HG02571 (cell line): ENCODE results near the gene DNAI1.
"Not testable (repeated sequence)": the region's sequence is repeated elsewhere in the genome, so short reads cannot be mapped to it uniquely, and the experiment has no call there.

ENCODE experiments used
- ATAC-seq: cut with Tn5 transposase; IDR thresholded peaks from one replicate; pipeline ENCODE4 v1.9.1; 2021; ENCODE audit warnings: mild to moderate bottlenecking, moderate library complexity; ENCODE audit not compliant: unreplicated experiment

DNAI1 gene

DNA sequence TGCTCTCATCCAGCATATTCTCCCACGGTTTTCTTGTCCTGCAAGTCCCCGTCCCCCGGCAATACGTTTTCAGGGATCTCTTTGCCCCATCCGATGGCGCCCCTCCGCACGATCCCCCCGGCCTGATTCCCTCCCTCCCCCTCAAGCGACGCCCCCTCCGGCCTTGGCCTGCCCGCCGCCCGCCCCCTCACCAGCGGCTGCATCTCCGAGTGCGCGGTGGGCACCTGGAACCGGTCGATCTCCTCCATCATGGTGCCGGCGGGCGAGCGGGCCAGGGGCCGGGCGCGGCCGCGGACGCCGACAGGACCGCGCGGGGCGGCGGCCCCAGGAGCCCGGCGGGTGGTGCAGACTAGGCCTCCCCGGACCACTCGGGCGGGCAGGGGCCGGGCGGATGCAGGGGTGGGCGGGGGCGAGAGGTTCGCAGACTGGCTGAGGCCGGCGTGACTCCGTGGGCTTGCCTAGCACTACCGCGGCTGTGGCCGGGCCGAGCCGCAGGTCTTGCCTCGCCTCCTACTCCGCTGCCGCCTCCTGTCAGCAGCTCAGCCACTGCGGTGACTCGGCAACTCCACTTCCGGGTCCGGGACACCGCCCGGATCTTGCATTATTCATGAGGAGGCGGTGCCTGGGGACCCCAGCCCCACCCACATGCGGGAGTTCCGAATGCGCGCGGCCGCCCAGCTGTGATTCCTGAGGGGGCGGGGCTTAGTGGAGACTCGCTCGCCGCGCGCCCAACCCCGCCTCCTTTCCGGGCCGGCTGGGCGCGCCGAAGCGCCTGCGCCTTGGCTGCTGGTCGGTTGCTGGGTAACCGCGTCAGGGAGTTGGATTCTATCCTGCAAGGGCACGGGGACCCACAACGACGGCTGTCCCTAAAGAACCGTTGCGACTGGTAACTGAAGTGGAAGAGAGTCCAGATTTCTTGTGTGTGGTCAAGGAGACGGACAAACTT, at the start of gene DNAI1, which contains the start of gene FAM219A:
TSS of gene DNAI1 (plus strand) at position 793 of the 946 bp plus-strand sequence. CDS start 201 bp downstream, outside the sequence.
TSS of gene FAM219A (minus strand) at position 558 of the 946 bp plus-strand sequence. CDS start at position 251, 307 bp downstream.
- peak; percentile 94 for ATAC-seq

DNA sequence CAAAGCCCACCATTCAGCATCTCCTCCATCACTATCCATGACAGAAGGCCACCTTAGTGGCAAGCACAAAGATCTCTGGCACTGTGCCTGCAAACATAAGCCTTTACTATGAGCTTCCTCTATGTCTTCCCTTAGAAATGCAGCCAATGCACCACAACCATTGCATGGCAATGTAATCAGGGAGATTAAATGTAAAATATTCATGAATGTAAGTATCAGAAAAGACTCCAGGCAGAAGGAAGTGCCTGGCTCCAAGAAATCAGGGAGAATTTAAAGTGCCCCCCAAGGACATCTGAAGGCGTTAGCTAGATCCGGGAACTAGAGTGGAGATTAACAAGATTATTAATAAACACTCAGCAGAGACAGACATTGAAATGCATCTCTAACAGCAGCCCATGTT, 49.5 kb upstream of the DNAI1 start:
- no peak for ATAC-seq

DNA sequence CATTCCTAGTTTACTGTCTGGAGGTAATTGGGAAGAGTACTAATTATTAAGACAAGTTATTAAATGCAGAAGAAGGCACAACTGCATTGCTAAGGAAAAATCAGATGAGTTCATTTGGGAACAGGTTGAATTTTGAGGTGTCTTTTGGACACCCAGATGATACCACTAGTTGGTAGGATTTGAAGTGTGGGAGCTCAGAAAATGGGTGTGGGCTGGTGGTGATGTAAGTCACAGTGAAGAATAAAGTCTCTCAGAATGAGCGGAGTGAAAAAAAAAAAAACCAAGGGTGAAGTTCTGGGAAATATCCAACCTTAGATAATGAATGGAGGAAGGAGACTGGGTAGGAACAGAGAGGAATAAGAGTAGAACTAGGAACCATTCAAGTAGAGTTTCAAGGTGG, 46.3 kb upstream of the DNAI1 start:
- ATAC-seq = no peak

GRCh38 chr9:34413231-34413852, 45.3 kb upstream of the DNAI1 start:
- ATAC-seq = no peak

GRCh38 chr9:34417734-34418133, 40.9 kb upstream of the DNAI1 start:
- no peak for ATAC-seq

- ATAC-seq = no peak
These were observed 38.7 kb upstream of the DNAI1 start for GRCh38 chr9:34419716-34420504.

- no peak for ATAC-seq
These were observed 32.1 kb upstream of the DNAI1 start for GRCh38 chr9:34426347-34427074.

DNA sequence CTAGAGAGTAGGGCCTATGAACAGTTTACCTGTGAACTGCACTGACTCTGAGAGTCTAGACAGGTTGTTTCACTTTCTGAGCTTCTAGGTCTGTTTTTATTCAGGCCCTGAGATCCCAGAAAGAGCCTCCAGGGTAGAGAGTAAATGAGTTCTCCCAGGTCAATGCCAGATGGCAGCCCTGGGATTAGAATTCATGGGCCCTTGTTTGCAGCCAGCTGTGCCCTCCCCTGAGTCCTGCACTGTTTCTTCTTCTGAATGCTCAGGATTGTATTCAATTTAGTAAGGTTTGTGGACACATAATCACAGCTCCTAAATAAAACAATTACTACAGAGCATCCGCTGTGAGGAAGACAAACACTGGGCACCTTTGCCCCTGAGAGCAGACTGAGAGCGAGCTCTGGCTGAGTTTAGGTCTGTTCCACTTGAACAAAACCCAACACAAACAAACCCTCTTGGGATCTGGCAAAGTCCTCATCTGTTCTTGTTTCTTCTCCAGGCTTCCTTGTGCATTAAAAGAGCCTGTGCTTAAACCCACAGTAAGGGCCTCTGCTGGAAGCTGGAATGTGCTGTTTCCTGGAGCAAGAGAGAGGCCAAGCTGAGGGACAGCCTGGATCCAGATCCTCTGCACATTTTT, 30.2 kb upstream of the DNAI1 start:
- no peak for ATAC-seq

GRCh38 chr9:34430843-34431437, 27.7 kb upstream of the DNAI1 start:
- no peak for ATAC-seq

GRCh38 chr9:34431667-34432066, 26.9 kb upstream of the DNAI1 start:
- no peak for ATAC-seq

- ATAC-seq = no peak
These were observed 21.3 kb upstream of the DNAI1 start for GRCh38 chr9:34437006-34437925.

DNA sequence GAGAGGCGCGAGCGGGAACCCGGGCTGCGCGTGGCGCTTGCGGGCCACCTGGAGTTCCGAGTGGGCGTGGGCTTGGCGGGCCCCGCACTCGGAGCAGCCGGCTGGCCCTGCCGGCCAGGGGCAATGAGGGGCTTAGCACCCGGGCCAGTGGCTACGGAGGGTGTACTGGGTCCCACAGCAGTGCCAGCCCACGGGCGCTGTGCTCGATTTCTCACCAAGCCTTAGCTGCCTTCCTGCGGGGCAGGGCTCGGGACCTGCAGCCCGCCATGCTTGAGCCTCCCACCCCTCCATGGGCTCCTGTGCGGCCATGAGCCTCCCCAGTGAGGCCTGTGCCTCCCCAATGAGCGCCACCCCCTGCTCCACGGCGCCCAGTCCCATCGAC, 20.7 kb upstream of the DNAI1 start:
- ATAC-seq = not testable (repeated sequence)

DNA sequence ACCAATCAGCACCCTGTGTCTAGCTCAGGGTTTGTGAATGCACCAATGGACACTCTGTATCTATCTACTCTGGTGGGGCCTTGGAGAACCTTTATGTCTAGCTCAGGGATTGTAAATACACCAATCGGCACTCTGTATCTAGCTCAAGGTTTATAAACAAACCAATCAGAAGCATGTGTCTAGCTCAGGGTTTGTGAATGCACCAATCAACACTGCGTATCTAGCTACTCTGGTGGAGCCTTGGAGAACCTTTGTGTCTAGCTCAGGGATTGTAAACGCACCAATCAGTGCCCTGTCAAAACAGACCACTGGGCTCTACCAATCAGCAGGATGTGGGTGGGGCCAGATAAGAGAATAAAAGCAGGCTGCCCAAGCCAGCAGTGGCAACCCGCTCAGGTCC, 20.1 kb upstream of the DNAI1 start:
- not testable (repeated sequence) for ATAC-seq

DNA sequence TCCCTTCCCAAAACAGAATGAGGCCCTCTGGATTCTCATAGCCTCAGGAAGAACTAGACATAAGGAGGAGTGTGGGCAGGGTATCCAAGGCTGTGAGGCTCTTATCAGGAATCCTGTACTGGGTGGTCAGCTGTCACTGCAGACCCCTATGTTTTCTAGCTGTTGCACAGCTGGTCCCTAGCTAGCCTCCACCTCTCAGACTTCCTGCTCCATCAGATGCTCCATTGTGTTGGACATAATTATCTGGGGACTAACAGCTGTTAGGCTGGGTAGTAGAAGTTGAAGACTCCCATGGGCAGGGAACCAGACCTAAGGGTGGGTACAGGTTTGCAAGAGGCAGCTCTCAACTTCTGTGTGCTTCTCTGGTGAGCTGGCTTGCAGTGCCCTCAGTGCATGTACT, 18.6 kb upstream of the DNAI1 start:
- ATAC-seq = no peak

DNA sequence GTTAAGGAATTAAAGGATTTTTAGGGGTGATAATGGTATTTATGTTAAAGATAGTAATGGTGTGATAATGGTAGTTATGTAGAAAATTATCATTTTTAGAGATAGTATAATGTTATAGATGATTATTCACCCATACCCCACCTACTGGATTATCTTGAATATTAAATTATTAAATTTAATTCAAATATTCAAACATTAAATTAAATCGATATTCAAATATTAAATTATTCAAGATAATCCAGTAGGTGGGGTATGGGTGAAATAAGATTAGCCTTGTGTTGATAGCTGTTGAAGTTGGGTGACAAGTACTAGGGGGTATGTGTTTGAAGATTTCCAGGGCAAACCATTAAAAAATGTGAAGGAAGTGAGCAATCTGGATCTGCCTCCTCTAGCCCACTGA, 15.8 kb upstream of the DNAI1 start:
- no peak for ATAC-seq

- ATAC-seq = no peak
These were observed 15.1 kb upstream of the DNAI1 start for GRCh38 chr9:34443533-34443932.

DNA sequence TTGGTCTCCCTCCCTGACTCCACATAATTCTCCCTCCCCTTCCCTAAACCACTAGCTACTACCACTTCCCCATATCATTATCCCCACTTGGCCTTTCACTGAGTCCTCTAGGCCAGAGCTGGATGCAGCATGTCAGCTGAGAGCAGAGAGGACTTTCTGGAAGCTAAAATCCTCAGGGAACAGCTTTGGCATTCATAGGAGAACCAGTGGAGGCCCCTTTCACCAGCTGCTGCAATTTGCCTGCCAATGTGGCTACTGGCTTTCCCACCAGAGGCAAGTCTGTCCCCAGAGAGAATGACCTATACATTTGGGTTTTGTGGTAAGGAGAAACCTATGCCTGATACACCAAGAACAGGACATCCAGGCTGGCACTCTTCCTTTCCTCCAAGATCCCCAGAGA, 14.6 kb upstream of the DNAI1 start:
- no peak for ATAC-seq

DNA sequence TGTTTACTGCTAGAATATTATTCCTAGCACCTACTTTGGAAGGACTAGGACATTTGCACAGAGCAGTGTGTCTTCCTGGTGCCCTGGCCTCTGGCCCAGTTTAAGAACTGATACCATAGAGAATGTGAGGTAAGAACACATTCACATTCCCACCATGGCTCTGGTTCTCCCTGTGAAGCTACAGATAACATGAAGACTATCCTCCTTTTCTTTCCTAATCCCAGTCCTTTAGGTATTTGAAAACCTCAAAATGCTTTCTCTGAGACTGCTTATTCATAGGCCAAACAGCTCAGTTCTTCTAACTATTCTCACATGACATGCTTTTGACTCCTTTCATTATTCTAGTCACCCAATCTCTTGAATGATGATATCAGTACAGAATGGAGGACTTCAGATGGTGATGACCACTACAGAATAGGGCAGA, 12.1 kb upstream of the DNAI1 start:
- ATAC-seq = no peak

- ATAC-seq = no peak
These were observed 11.7 kb upstream of the DNAI1 start for GRCh38 chr9:34446951-34447350.
